Activated CD4-positive, alpha-beta T cell treated with anti-CD3 and anti-CD28 coated beads, Interleukin-2, amount 50 U/mL, for 24 hours (primary cell): ENCODE results near the gene TIMM22.

ENCODE experiments used
- DNase-seq, 2 donors: peaks; one replicate each; pipeline ENCODE4 v3.0.0-alpha.2; 2020; ENCODE audit warnings: low read depth in 1 of 2, low spot score in 1 of 2

Gene TIMM22

DNA sequence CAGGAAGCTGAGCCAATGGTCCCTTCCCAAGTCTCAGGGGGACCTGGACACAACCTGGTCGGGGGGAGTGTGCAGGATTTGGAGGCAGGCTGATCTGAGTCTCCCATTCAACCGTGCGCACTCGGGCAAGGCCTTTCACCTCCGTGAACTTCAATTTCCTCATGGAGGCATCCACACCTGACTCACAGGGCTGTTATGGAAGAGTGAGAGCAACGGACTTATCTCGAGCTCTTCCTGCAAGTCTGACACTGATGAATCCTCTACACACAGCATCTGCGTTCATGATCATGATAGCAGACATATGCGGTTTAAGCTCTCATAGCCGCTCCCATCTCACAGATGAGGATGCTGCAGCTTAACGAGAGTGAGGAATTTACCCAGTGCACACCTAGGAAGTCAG, 21.6 kb downstream of the TIMM22 start:
- DNase-seq, result no peak

DNA sequence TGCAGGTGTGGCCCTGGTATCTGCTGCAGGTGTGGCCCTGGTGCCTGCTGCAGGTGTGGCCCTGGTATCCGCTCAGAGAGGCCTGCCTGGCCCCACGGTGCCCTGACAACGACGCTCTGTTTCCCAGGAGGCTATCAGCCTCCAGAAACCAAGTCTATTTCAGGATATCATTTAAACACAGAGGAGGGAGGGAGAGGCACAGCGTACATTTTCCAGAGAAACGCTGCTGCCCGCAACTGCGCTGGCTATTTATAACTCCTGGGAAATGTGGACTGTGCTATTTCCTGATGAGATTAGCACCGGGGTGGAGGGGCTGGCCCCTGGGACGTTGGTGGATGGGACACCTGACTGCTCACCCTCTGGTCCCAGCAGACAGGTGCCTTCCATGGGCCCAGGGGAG, 22.5 kb downstream of the TIMM22 start:
- DNase-seq, result no peak

DNA sequence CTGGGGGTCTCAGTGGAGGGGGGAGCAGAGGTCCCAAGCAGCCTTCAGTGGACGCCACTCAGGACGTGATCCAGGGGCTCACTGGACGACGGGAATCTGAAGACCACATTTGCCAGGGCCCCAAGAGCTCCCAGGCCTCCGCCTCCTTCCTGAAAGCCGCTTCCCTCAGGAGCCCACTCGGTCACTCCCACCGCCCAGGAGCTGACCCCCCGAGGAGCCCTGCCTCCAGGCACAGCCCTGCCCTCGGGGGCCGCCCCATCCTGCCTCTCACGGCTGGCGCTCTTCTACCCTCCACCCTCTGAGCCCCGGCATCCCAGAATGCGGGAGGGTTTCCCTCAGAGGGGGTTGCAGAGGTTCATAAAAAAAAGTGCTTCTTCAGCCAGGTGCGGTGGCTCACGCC, 24.2 kb downstream of the TIMM22 start:
- DNase-seq, result no peak

- no peak for DNase-seq
Measured at GRCh38 chr17:1022278-1023024, 25.5 kb downstream of the TIMM22 start.

DNA sequence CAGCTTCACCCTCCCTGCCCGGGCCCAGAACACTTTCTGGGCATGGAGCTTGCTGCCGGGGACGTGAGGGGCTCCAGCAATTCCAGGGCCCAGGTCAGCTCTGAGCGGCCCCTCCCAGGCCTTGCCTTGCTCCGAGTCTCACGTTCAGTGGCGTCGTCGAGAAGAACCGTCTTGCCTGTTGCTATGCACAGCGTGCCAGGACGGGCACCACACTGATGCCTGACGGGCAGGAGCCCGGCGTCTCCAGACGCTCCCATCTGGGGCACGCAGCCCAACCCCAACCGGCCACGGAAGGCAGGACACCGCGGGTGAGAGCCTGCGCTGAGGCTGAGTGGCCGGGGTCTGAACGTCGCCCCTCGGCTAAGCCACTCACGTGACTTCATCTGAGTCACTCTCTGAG, 27.1 kb downstream of the TIMM22 start:
- no peak for DNase-seq

- no peak for DNase-seq
Measured at GRCh38 chr17:1025733-1026598, 29.0 kb downstream of the TIMM22 start.

DNA sequence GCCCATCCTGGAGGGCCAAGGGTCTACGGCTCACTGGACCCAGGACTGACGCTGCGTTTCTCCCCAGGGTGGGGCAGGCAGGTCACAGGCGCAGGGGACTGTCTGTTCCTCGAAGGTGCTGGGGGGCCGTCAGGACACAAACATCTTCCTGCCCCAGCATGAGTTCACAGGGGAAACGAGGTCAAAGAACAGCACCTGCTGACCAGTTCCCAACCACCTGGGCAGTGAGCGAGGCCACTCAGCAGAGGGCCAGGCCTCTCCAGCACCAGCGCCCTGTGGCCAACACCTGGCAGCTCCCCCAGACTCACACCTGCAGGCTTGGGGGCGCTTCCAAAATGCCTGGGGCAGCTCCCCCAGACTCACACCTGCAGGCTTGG, 29.7 kb downstream of the TIMM22 start:
- no peak for DNase-seq

DNA sequence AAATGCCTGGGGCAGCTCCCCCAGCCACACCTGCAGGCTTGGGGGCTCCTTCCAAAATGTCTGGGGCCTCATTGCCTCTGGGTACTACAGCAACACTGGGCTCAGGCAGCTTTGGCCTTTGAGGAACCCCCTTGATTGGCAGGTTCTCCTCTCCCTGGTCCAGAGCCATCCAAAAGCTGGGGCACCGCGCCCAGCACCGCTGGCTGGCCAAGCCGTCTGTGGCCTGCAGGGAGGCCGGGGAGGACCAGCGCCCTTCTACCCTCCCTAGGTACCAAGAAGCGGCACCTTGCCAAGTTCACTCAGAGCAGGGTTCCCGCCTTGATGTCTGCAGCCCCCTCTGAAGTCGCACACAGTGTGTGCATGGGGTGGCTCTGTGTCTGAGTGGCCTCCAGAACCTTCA, 30.1 kb downstream of the TIMM22 start:
- no peak for DNase-seq

DNA sequence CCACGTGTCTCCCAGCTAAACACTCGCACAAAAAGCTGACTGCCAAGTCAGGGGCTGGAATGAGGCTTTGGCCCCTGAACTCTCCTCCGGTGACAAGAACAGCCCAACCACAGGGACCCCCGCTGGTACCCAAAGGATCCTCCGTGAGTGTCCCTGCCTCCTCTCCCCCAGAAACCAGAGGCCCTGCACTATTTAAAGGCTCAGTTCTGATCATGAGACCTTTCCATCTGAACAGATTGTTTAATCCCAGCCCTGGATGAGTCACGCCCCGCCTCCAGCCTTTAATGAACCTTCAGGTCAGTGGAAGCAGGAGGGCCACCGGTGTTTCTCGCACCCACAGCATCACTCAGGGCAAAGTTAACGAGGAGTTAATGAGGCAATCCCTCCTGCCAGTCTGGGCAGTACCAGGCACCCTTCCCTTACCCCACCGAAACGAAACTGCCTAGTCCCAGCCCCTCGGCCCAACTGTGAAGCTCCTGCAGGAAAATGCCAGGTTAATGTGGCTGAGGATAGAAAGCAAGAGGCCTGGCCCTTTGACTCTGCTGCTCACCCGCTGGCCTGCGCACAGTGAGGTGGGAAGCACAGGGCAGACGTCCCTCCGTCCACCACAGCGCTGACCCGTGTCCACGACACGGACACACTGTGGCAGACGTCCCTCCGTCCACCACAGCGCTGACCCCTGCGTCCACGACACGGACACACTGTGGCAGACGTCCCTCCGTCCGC, 32.4 kb downstream of the TIMM22 start:
- no peak for DNase-seq

DNA sequence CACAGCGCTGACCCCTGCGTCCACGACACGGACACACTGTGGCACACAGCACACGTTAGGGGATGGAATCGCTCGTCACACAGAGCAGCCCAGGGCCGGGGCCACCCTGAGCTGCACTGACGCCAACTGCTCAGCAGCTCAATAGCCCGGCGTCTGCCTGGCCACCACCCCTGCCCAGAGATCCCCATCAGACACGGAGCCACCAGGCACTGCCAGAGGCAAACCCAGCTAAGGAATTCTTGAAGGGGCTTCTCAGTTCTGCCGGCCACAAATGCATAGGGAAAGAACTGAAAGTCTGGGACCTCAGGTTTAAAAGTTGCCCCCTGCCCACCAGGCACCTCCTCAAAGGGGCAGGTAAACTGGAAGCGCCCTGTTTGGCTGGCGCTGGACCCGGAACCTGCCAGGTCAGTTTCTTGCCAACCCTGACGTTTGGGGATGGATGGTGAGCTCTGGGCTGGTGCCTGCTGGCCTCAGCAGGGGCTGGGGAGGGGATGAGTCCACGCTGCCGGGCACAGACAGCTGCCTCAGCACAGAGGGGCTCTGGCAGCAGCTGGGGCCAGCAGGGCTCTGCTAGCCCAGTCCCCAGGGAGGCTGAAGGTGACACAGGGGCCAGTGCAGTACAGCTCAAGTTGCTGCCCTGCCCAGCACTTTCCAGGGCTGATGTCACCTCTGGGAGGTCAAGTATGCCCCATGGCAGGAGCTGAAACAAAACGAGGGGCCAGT, 33.2 kb downstream of the TIMM22 start:
- no peak for DNase-seq

DNA sequence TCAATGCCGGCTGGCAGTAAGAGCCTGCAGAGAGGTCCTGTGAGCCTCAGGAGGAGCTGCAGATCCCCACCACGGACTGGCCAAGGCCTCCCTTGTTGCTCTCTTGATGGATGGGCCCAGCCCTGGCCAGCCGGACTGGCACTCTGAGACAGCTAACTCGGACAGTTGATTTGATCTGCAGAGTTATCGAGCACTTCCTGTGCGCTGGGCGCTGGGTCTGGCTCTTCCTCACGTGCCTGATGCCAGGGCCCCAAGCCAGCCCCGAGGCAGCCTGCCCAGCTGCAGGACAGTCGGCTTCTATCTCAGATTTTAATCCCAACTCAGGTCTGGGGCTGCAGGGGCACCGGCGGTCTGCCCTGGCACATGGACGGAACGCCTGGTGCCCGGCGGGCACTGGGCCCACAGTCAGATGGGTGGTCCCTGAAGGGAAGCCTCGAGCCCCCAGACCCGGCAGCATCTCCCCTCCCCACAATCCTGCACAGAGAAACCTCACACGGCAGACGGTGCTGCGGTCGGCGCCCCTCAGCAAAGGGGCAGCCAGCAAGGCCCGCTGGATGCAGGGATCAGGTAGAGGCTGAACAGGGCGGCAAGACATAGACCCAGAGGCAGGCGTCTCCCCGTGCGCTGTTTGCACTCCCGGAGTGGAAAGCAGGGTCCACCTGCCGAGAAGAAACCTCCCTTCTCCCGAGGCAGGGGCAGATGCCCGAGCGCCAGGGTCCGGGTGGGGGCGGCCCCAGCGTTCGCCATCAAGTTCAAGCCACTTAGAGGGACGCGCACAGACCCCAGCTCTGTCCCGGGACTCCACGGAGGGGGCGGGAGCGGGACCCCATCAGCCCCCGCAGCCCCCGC, 34.0 kb downstream of the TIMM22 start:
- DNase-seq, result no peak

DNA sequence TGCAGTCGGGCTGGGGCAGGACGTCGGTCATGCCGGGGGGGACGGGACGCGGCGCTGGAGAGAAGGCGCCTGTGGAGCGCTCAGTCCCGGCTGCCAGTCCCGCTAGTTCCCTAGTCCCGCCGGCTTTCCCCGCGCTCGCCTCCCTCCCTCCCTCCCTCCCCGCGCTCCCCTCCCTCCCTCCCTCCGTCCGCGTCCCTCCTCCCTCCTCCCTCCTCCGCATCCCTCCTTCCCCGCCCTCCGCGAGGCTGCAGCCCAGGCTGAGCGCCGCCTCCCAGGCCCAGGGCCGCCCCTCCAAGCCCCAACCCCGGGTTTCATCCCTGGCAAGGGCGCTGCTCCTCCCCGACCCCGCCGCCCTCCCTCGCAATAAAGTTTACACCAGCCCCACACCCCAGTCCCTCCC, 34.8 kb downstream of the TIMM22 start:
- DNase-seq, result no peak

GRCh38 chr17:1032391-1032790, 35.5 kb downstream of the TIMM22 start:
- DNase-seq, result no peak

DNA sequence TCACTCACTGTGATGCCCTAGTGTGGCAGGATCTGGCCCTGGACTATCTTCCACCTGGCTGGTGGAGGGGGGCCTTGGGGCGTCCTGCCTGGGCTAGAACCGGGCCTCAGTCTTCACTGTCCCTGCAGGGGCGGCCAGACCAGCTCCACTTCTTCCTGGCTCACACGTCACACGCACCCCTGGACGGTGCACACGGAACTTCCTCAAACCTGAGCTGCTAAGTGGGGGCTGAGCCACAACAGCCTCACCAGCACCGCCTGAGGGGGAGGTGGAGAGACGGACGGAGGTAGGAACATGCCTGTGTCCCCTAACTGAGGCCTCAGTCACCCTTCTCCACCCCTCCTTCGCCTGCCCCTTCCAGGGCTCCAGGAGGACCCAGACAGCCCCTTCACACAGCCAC, 36.6 kb downstream of the TIMM22 start:
- DNase-seq, result no peak

DNA sequence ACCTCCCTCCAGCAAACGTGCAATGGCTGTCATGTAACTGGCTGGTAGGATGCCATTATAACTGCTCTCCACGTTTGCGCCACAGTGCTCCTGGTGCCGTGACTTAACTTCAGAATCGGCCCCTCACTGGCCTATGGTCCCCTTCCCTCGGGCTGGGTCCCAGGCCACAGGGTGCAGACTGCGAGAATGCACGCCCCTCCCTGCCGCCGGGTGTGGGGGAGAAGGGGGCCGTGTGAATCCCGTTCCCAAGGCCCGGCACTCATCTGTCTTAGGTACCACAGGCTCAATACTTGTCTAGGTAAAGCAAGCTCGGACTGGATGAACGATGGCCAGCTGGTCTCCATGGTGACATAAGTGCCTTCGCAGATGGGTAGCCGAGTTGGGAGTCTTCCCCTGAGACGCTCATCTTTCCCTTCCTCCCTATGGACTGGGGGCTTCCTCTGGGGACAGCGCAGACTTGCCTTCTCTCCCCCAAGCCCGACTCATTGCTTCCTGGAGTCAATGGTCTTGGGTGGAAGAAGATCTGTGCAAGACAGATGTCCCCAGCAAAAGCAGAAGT, 37.8 kb downstream of the TIMM22 start:
- no peak for DNase-seq

GRCh38 chr17:1035546-1036170, 38.7 kb downstream of the TIMM22 start:
- DNase-seq, result no peak

- no peak for DNase-seq
Measured at GRCh38 chr17:1036171-1036844, 39.4 kb downstream of the TIMM22 start.

GRCh38 chr17:1036845-1037237, 39.9 kb downstream of the TIMM22 start:
- no peak for DNase-seq

DNA sequence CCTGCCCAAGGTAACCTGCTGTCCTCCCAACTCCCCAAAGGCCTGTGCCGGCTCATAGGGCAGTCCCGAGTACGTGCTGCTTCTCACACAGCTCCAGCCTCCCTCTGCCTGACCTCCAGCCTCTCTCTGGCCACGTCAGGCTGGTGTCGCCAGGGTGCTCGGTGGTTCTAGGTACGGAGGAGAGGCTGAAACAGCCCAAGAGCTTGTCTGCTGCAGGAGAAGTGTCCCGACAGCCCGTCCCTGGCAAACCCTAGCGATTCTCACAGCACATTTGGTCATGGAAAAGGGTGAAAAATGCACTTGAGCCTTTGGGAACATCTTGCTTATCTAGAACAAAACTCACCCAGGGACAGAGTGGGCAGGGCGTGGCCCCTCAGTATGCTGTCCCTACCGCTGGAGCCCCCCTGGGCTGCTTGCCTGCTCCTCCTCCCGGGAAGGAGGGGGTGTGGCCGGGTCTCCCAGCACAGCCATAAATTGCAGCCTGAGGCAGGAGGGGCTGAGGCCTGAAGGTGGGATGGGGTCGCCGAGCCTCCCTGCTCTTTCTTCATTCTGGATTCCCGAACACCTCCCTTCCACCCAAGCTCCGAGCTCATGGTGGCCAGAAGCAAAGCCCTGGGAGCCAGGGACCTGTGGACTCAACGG, 40.4 kb downstream of the TIMM22 start:
- no peak for DNase-seq
